NCI-H524 (cell line): ENCODE measurements around the gene HPS1.
"Not testable (repeated sequence)": the region's sequence is repeated elsewhere in the genome, so short reads cannot be mapped to it uniquely, and the experiment has no call there.

Experiments used
- DNase-seq, 2 experiments: peaks; one replicate each; lab custom pipeline; 2025; lab: John Stamatoyannopoulos, UW

Gene HPS1

GRCh38 chr10:98389398-98389797 lies 57.3 kb downstream of the HPS1 start:
- DNase-seq = no peak

DNA sequence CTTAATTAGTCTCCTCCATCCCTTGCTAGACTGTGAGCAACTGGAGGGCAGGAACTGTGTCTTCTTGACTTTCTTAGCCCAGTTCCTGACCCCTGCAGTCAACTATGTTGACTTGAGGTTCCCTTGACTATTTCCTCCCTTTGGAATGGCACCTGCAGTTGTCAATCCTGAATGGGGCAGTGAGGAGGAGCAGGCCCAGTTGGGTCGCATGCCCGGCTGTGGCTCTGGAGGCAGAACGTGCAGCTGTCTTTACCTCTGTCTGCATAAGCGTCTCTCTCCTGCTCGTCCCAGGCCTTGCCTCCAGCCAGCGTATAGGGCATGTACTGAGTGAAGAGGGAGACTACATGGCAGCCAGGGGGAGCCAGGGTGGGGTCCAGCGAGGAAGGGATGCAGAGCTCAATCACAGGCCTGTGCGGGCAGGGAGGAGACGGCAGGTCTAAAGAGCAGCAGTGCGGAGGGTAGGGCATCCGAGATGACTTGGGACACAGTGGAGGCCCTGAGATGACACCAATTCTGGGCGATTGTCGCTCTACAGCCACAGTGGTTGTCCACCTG lies 58.6 kb downstream of the HPS1 start:
- no peak for DNase-seq

DNA sequence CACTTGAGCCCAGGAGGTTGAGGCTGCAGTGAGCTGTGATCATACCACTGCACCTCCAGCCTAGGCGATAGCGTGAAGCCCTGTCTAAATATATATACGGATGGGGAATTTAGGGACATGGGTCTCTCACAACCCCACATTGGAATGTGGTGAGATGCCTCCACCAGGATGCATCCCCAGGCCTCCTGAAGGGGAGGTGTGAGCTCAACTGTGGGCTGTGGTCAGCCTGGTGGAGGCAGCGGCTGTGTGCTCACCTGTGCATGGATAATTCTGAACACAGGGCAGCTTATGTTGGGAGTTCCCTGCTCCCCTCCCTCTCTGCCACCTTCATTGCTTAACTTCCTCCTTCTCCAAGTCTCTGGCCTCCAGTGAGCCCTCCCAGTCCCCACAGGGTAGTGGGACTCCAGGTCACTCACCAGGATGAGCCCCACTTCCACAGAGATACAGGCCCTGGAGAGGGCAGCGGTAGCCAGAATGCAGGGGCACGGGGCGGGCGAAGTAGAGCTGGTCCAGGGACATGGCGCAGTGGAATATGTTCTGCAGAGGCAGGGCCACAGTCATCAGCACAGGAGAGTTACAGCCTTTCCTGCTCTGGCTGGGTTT lies 62.1 kb downstream of the HPS1 start:
- DNase-seq = no peak

GRCh38 chr10:98383869-98384268 lies 62.9 kb downstream of the HPS1 start:
- DNase-seq = no peak

GRCh38 chr10:98383134-98383667 lies 63.5 kb downstream of the HPS1 start:
- DNase-seq = not testable (repeated sequence)

DNA sequence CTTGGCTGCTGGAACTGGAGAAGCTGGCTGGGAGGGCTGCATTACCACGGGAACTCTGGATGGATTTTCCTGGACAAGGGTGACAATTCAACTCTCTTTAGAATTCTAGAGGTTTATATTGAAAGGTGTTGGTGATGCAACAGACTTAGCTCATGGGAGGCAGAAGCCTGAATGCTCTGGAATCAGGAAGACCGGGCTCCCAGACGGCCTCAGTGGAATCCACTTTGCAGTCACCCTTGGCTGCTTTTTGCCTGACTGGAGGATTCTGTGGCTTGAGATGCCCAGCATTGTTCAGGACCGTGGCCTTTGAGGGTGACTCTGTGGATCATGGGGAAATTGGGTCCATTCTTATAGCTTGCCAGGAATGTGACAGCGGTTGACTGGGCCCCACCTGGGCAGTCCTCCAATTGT lies 64.0 kb downstream of the HPS1 start:
- DNase-seq = no peak

DNA sequence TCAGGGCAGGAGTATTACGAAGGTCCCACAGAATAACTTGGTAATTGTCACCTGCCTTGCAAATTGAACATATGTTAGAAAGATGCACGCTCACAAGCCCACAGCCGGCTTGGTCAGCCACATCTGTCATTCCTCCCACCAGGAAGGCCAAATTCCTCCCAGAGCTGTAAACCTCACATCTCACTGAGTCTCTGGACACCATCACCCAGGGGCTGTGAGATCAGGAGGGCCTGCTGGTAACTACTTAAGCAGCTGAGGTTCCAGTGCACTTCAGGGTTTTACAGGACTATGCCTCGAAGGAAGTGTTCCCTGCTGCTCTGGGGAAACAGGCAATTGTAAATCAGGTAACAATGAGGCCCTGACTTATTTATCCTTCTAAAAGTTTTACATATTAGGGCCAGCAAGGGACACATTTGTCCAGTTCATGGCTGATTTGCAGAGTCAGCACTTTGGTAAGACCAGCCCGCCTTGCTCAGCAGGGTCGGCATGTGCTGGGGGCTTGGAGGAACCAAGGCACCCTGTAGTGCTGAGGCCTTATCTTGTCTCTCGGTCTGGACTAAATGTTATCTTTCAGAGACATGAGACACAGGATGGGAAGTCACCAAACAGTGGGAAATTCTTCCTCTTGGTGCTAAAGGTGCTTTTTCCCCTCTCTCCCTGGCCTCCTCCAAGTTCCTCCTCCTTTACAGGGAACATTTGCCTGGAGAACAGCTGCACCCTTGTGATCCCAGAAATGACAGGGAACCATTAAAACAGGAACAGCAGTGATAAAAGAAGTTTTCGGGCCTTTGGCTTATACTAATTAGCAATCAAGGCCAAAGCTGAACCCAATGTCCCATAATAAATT lies 66.0 kb downstream of the HPS1 start:
- peak in 1 of 2 experiments; percentile 1 for DNase-seq

DNA sequence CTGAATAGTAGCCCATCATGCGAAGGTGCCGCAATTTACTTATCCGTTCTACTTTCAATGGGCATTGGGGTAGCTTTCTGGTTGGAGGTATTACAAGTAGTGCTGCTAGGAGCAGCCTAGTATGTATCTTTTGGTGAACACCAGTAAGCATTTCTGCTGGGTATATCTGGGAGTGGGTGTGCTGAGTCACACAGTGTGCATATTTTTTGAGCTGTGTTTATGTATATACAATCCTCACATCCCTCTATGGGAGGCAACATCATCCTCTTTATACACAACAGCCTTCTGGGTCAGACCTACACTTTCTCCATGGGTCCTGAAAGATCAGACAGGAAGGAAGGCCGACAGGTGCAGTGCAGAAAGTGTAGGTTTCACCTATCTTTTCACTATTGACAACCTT lies 68.0 kb downstream of the HPS1 start:
- no peak for DNase-seq

GRCh38 chr10:98377536-98377935 lies 69.2 kb downstream of the HPS1 start:
- no peak for DNase-seq

DNA sequence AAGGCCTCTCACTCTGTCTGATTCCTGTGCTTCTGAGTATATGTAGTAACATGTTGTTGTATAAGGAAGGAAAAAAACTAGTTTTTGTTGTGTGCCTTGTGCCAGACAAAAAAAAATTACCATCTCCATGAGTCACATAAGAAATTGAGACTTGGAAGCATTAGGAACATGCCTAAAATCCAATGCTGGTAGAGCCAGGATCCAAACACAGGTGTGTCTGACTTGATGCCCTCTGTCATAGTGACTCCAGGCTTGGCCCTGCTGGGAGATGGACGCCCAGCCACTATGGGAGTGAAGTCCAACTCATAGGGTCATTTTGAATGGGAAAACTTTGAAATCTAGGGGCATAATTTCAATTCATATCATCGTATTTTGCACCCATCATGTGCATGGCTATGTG lies 69.7 kb downstream of the HPS1 start:
- no peak for DNase-seq

- no peak for DNase-seq
Observed at GRCh38 chr10:98376485-98376884, 70.2 kb downstream of the HPS1 start.

DNA sequence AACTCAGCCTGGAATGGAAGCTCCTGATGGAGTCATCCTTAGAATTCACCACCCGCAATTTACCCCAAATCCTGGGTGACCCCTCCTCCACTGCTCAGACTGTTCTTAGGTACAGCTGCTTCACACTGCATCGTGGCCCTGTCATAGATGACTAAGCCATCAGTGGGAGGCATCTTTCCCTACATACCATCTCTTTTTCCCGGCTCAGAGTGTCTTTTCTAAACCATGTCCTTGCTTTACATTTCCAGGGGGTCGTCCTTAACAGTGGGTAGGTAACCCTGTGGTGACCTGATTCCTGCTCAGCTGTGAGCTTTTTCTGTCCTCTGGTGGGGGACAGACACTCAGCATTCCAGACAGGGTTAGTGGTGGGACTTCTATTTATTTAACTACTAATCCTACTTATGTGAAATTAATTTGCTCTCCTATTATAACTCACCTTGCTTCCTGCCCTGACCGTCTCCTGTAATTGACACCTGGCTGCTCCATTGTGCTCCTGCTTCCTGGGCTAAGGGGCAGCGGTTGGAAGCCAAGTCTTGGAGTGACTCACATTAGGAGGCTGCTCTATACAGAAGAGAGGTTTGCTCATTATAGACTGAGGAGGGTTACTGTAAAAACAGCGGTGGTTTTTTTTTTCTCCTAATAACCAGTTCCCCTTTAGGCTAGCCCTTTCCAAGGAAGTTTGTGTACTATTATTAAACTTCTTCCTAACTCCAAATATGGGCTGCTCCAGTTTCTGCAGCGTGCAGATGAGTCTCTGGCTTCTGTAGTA lies 72.3 kb downstream of the HPS1 start:
- DNase-seq = no peak

GRCh38 chr10:98373260-98374040 lies 73.3 kb downstream of the HPS1 start:
- DNase-seq = no peak

GRCh38 chr10:98370831-98371820 lies 75.6 kb downstream of the HPS1 start:
- DNase-seq = no peak

- no peak for DNase-seq
Observed at GRCh38 chr10:98369801-98370200, 76.9 kb downstream of the HPS1 start.

GRCh38 chr10:98368644-98369043 lies 78.1 kb downstream of the HPS1 start:
- no peak for DNase-seq

DNA sequence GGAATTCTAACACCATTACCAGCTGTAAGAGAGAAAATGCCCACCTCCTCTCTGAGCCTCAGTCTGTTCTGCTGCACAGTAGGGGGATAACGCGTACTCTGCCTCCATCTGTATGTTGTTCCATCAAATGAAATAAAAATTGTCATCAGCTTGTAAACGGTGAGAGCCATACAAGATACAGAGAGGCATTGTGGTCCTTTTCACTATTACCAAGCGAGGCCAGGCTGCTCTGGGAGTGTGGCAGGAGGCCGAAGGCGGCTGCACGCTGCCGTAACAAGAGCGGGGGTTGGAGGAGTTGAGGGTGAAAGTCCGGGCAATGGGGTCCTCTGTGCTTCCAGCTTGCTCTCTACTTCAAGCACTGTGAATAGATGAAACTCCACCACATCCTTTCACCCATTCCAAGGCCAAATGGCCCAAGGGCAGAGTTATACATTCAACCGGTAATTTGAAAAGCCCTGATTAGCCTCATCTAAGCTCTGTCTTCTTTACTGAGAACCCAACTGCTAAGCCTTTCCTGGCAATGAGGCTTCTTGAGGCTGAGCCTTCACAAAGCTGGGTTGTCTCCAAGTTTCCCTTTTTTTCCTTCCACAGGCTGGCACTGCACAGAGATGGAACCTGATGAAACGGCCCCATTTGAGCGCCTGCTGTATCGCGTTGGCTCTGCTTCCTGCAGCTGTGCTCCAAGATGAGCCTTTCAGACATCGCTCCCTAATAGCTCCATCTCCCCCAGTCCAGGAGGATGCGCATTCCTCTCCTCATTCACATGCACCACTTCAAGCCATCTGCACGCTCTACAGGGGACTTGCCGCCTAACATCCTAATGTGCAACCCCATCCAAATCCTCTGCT lies 78.9 kb downstream of the HPS1 start:
- DNase-seq = peak in 1 of 2 experiments; percentile 2
